ENCODE results near the gene SERPINB7.
"Not testable (repeated sequence)": the region's sequence is repeated elsewhere in the genome, so short reads cannot be mapped to it uniquely, and the experiment has no call there.

The SERPINB7 gene

DNA sequence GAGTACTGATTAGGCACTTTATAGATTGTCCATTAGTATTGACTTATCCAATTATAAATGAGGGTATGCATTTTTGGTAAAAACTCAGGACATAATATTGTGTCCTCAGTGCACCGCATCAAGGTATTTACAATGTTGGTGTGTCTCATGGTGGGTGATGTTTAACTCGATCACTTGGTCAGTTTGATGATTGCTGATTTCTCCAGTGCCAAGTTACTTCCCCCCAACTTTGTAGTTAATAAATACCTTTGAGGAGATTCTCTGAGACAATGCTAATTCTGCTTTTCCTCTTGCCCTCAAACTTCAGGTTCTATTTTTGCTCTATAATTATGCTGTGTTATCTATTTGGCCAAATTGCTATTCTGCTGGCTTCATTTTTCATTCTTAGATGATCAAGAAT is 28.2 kb upstream of the SERPINB7 start:
- no peaks in the 10 kb centered on the region for H3K9me3 Mint-ChIP-seq

DNA sequence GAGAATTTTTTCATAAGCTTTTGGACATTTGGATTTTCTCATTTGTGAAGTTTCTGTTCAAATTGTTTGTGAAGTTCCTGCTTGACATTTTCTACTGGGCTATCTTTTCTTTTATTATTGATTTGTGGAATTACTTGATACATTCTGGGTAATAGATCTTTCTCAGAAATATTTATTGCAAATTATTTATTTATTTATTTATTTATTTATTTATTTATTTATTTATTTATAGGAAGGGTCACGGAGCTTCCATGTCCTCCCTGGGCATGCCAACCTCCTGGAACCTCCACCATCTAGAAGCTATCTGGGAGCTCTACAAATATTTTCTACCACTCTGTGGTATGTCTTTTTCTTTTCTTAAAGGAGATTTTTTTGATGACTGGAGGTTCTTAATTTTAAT is 25.7 kb upstream of the SERPINB7 start:
- no peaks in the 10 kb centered on the region for H3K36me3 Mint-ChIP-seq (ENCODE audit: low read depth)
- no peaks in the 10 kb centered on the region for H3K9me3 Mint-ChIP-seq
- H3K4me1 Mint-ChIP-seq = no peaks in the 10 kb centered on the region
- DNase-seq = no peak
- no peak overlapping the region for H3K27ac Mint-ChIP-seq
- TF ChIP-seq, protein P1, sequence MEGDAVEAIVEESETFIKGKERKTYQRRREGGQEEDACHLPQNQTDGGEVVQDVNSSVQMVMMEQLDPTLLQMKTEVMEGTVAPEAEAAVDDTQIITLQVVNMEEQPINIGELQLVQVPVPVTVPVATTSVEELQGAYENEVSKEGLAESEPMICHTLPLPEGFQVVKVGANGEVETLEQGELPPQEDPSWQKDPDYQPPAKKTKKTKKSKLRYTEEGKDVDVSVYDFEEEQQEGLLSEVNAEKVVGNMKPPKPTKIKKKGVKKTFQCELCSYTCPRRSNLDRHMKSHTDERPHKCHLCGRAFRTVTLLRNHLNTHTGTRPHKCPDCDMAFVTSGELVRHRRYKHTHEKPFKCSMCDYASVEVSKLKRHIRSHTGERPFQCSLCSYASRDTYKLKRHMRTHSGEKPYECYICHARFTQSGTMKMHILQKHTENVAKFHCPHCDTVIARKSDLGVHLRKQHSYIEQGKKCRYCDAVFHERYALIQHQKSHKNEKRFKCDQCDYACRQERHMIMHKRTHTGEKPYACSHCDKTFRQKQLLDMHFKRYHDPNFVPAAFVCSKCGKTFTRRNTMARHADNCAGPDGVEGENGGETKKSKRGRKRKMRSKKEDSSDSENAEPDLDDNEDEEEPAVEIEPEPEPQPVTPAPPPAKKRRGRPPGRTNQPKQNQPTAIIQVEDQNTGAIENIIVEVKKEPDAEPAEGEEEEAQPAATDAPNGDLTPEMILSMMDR (IDR thresholded peaks at IDR 0.05) = no peak
- H3K27me3 Mint-ChIP-seq (ENCODE audit: low read depth, poor library complexity) = peaks cover 4% of the 10 kb centered on the region
- H3K4me3 Mint-ChIP-seq = no peak overlapping the region

More for the DNA sequence above, 28.2 kb upstream of the SERPINB7 start:
- Mint-ChIP-seq H3K4me3 (no peak overlapping the region), H3K27me3 (ENCODE audit: low read depth, poor library complexity) (peaks cover 8% of the 10 kb centered on the region), H3K27ac (no peak overlapping the region), H3K36me3 (ENCODE audit: low read depth) (no peaks in the 10 kb centered on the region), H3K4me1 (no peaks in the 10 kb centered on the region)
- TF ChIP-seq, protein P1 (IDR thresholded peaks at IDR 0.05) = no peak
- DNase-seq = no peak

DNA sequence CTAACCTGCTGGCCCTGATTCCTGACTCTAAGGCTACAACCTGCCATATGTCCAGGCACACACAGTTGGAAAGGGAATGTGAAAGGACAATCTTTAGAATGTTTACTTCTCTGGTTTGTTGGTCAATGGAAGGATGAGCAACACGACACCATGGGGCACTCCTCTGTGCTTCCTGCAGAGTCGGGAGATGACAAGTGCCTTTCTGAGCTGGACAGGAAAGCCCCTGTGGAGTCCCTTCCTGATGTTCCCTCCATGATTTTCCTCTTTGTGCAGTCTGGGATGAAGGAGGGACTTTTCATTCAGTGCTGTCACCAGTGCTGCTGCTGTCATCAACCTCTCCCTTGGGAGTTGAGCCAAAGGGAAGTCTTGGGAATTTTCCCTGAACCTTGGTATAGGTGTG is 22.6 kb upstream of the SERPINB7 start:
- H3K36me3 Mint-ChIP-seq (ENCODE audit: low read depth) = no peaks in the 10 kb centered on the region
- TF ChIP-seq, protein P1 (IDR thresholded peaks at IDR 0.05) = no peak
- no peak overlapping the region for H3K4me3 Mint-ChIP-seq
- H3K9me3 Mint-ChIP-seq = no peaks in the 10 kb centered on the region
- DNase-seq = no peak
- no peaks in the 10 kb centered on the region for H3K4me1 Mint-ChIP-seq
- peaks cover 4% of the 10 kb centered on the region for H3K27me3 Mint-ChIP-seq (ENCODE audit: low read depth, poor library complexity)
- no peak overlapping the region for H3K27ac Mint-ChIP-seq

DNA sequence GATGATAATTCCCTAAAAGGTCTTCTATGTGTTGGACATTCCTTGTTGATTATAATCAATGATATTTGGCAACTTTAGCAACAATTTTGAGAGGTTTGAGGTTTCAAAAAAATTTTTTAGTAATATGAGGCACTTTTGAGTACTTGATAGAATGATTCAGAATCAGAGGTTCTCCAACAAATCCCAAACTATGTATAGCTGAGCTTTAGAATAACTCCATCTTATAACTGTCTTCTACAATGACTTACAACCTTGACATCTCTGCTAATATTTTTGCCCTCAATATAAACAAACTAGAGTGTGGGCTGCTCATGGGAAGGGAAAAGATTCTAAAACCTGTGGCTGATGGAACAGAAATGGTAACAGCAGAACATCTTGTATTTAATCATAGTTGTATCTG is 21.5 kb upstream of the SERPINB7 start:
- Mint-ChIP-seq H3K27me3 (ENCODE audit: low read depth, poor library complexity) (peaks cover 4% of the 10 kb centered on the region), H3K36me3 (ENCODE audit: low read depth) (no peaks in the 10 kb centered on the region), H3K4me1 (no peaks in the 10 kb centered on the region), H3K27ac (no peak overlapping the region), H3K9me3 (no peaks in the 10 kb centered on the region), H3K4me3 (no peak overlapping the region)
- DNase-seq = no peak
- TF ChIP-seq, protein P1 (IDR thresholded peaks at IDR 0.05) = no peak

DNA sequence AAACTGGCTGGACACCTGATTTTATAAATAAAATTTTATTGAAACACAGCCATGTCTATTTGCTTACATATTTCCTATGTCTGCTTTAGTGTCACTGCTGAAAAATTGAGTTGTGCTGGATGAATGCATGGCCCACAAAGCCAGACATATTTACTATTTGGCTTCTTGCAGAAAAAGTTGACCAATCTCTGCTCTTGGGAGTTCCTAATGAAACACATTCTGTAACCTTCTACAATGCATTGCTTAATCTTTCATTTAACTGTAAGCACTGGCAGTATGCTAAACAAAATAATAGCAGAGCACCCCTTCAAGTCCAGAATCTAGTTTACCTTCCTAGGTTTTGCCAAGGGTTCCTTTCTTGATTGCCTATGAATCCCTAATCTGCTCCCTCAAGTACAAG is 17.7 kb upstream of the SERPINB7 start:
- Mint-ChIP-seq H3K9me3 (peaks cover 21% of the 10 kb centered on the region), H3K4me3 (no peak overlapping the region), H3K27ac (no peak overlapping the region), H3K27me3 (ENCODE audit: low read depth, poor library complexity) (peaks cover 10% of the 10 kb centered on the region), H3K4me1 (no peaks in the 10 kb centered on the region), H3K36me3 (ENCODE audit: low read depth) (no peaks in the 10 kb centered on the region)
- no peak for DNase-seq
- TF ChIP-seq, protein P1 (IDR thresholded peaks at IDR 0.05) = no peak

DNA sequence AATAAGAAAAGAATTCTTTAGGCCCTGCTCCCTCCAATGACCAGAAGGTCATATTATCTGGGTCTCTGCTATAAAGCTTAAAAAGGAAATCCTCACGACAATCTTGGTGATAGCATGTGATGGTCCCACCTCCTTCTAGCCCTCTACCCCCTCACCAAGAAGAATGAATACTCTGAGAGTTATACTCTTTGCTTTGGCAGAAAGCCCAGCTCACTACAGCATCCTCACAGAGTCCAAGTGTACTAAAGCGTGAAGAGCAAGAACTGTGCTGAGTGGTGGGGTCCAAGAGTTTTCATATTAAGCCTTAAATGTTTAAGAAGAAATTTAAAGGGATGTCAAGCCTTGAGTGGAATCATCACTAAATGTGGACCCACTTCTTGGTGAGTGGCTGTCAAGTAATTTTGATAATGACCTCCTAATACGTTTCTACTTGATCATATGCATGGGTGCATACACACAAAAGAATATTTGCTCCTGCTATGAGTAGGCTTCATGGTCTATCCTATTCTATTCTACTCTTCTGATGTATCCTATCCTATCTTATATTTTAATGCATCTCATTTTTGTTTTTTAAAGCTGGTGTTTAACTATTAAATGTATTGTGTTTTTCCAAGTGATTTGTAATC is 16.5 kb upstream of the SERPINB7 start:
- no peak for DNase-seq
- Mint-ChIP-seq H3K4me3 (no peak overlapping the region), H3K4me1 (no peaks in the 10 kb centered on the region), H3K9me3 (peaks cover 21% of the 10 kb centered on the region), H3K27me3 (ENCODE audit: low read depth, poor library complexity) (peaks cover 10% of the 10 kb centered on the region), H3K27ac (no peak overlapping the region), H3K36me3 (ENCODE audit: low read depth) (no peaks in the 10 kb centered on the region)
- TF ChIP-seq, protein P1 (IDR thresholded peaks at IDR 0.05) = no peak

DNA sequence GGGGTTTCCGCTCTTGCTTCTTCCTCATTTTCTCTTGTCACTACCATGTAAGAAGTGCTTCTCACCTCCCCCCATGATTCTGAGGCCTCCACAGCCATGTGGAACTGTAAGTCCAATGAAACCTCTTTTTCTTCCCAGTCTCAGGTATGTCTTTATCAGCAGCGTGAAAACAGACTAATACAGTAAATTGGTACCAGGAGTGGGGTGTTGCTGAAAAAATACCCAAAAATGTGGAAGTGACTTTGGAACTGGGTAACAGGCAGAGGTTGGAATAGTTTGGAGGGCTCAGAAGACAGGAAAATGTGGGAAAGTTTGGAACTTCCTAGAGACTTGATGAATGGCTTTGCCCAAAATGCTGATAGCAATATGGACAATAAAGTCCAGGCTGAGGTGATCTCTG is 15.4 kb upstream of the SERPINB7 start:
- H3K27ac Mint-ChIP-seq; DNase-seq; H3K4me3 Mint-ChIP-seq; H3K27me3 Mint-ChIP-seq (ENCODE audit: low read depth, poor library complexity); H3K4me1 Mint-ChIP-seq; H3K36me3 Mint-ChIP-seq (ENCODE audit: low read depth): not testable (repeated sequence)
- peaks cover 21% of the 10 kb centered on the region for H3K9me3 Mint-ChIP-seq

Data from nephron progenitor cell (in vitro differentiated cells).